Left ventricle myocardium superior (tissue), 1 donor: ENCODE data around the gene PIGL. TPM values are rescaled to one million over a fixed set of nuclear protein-coding genes. Genes with fewer than 3 reads are reported as not detected.
"Not testable (repeated sequence)": the region's sequence is repeated elsewhere in the genome, so short reads cannot be mapped to it uniquely, and the experiment has no call there.

ENCODE experiments used
- ATAC-seq: fragments of 200-7000 bp; cut with Tn5 transposase; one replicate; pipeline ENCODE4 v1.9.1; 2020; ENCODE audit warnings: mild to moderate bottlenecking, moderate library complexity
- DNase-seq: peaks from one replicate; pipeline ENCODE4 v3.0.0-alpha.2; 2020
- intact Hi-C: fragments of 100-400 bp; cut with micrococcal nuclease; formaldehyde crosslinking; loops from one replicate; pipeline ENCODE4 v1.11.0; 2022
- total RNA-seq: library from RNA; stranded (reverse); fragmentation: NEBNext Ultra II Directional; extraction: Animal tissue kit (Norgen Biotek cat#: 25700); gene quantifications from one replicate; pipeline ENCODE4 v1.2.1, GENCODE V29; 2021
- donor health status: DM: no; HTN: yes; CAD: no; lungs with severe emphysema.

The PIGL gene
- total RNA-seq, 1 donor from 2014 or later = 6.3 TPM

DNA sequence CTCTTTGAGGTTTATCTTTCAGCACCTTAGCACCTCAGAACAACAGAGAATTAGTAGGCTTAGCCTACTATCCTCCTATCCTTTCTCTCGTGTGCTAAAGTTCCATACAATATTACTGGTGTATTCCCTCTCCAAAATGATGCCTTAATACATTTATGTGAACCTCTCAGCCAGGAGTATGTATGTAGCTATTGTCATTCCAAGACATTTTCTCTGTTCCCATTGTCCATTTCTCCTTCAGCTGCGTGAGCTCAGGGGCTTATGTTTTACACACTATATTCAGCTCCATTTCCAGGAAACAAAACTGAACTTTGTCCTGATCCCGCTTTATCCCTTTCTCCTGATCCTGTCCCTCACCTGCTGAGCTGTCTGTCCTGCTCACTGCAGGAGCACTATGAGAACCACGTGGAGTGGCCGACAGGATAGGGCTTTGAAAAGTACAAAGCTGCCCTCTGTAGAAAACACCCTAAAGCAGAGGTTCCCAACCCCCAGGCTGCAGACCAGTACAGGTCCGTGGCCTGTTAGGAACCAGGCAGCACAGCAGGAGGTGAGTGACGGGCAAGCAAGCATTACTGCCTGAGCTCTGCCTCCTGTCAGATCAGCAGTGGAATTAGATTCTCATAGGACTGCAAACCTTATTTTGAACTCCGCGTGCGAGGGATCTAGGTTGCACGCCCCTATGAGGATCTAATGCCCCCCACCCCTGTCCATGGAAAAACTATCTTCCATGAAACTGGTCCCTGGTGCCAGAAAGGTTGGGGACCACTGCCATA is 80.5 kb downstream of the PIGL start:
- intact Hi-C loops = no loop called here
- ATAC-seq = no peak
- no peak for DNase-seq

DNA sequence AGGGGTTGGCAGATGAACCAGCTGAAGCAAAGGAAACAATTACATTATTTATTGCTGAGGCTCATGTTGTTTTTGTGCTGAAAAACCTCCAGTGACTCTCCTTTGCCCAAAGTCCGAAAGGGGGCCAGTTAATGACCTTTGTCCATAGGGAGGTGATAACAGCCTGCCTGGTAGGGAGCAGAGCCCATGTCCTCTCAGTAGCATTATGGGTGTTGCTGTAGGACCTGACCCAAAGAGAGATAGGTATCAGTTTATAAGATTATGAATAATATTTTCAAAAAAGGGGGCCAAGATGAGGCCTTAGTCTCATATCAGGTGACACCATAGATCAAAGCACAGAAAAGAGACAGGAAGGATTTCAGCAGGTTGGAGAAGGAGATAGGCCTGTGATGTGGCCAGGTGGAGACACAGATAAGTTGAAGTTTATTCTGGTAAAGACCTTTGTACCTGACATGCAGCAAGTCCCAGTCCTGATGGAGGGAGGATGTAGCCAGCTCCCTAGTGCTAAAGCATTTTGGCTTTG is 81.2 kb downstream of the PIGL start:
- DNase-seq (no peak), ATAC-seq (no peak)
- intact Hi-C loops = no loop called here

DNA sequence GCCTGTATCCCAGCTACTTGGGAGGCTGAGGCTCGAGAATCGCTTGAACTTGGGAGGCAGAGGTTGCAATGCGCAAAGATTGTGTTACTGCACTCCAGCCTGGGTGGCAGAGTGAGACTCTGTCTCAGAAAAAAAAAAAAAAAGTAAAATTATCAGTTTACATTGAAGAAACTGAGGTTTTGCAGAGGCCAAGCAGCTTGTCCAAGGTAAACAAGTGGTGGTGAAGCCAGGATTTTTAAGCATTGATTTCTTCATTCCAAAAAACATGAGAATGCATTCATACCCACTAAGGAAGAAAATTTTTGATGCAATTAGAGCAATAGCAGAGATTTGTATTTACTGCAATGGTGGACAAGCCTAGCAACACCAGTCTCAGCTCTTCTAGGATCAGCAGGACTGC is 83.5 kb downstream of the PIGL start:
- intact Hi-C loops = no loop called here
- no peak for ATAC-seq
- DNase-seq = no peak

DNA sequence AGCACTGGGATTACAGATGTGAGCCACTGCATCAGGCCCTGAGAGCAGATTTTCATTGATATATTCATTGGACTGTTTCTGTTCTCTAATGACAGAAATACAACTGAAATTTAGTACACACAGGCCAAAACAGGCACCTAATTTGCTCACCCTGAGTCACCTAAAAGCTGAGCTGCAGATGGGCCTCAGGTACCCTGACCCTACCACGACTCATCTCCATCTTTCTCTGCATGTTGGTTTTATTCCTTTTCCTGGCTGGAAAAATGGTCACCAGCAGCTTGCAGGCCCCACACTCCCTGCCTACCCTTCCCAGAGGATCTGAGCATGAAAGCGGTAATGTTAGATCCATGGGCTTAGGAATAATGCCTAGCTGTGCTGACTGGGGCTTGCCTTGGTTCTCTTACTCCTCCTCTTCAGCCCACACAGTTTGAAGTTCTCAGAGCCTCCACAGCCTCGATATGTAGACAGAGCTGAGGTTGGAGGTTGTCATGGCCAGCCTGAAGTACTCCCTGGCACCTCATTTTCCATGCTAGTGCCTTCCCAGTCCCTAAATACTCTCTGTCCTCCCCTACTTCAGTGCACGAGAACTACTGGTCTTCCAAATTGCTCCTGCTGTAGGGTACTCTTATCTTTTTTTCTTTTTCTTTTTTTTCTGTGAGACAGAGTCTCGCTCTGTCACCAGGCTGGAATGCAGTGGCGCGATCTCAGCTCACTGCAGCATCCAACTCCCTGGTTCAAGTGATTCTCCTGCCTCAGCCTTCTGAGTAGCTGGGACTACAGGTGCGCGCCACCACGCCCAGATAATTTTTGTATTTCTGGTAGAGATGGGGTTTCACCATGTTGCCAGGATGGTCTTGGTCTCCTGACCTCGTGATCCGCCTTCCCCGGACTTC is 85.2 kb downstream of the PIGL start:
- DNase-seq (no peak), ATAC-seq (no peak)
- intact Hi-C loops = no loop called here

DNA sequence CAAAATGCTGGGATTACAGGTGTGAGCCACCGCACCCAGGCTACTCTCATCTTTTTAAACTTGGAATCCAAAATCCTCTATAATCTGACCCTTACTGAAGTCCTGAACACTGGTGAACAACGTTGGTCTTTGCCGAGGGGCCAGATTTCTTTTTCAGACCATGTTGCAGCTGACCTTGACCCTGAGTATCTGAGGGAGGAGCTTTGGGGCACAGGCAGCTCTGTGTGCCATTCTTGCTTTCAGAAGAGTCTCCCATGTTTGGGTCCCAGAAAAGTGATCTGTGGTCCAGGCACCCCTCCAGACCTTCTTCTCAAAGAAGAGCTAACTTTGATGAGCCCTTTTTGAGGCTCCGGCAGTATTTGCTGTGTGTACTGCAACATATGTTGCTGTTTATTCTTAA is 85.8 kb downstream of the PIGL start:
- no peak for DNase-seq
- intact Hi-C loops = no loop called here
- ATAC-seq = no peak

DNA sequence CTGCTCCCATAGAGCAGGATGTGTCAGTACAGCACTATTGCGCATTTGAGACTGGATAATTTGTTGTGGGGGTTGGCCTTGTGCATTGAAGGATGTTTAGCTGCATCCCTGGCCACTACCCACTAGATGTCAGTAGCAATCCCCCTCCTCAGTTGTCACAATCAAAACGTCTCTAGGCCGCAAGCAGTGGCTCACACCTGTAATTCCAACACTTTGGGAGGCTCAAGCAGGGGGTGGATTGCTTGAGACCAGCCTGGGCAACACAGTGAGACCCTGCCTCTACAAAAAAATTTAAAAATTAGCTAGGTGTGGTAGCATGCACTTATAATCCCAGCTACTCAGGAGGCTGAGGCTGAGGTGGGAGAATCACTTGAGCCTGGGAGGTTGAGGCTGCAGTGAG is 87.8 kb downstream of the PIGL start:
- ATAC-seq (no peak), DNase-seq (no peak)
- intact Hi-C loops = no loop called here

DNA sequence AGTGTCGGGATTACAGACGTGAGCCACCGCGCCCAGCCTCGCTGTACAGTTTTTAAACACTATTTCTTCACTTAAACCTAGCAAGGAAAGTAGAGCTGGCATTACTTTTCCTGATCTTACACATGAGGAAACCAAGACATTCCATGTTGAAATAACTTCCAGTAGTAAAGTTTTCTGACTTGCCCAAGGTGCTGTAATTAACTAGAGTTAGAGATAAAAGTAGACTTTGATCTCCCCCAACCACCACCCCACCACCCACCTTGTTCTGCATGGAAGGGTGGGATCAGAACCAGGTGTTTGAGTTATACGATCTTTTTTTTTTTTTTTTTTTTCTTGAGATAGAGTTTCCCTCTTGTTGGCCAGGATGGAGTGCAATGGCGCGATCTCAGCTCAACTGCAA is 89.2 kb downstream of the PIGL start:
- DNase-seq (no peak), ATAC-seq (no peak)
- intact Hi-C loops = no loop called here

DNA sequence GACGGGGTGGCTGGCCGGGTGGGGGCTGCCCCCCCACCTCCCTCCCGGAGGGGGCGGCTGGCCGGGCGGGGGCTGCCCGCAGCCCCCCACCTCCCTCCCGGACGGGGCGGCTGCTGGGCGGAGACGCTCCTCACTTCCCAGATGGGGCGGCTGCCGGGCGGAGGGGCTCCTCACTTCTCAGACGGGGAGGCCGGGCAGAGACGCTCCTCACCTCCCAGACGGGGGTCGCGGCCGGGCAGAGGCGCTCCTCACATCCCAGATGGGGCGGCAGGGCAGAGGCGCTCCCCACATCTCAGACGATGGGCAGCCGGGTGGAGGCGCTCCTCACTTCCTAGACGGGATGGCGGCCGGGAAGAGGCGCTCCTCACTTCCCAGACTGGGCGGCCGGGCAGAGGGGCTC is 95.1 kb downstream of the PIGL start:
- ATAC-seq, intact Hi-C loops, DNase-seq: not testable (repeated sequence)

DNA sequence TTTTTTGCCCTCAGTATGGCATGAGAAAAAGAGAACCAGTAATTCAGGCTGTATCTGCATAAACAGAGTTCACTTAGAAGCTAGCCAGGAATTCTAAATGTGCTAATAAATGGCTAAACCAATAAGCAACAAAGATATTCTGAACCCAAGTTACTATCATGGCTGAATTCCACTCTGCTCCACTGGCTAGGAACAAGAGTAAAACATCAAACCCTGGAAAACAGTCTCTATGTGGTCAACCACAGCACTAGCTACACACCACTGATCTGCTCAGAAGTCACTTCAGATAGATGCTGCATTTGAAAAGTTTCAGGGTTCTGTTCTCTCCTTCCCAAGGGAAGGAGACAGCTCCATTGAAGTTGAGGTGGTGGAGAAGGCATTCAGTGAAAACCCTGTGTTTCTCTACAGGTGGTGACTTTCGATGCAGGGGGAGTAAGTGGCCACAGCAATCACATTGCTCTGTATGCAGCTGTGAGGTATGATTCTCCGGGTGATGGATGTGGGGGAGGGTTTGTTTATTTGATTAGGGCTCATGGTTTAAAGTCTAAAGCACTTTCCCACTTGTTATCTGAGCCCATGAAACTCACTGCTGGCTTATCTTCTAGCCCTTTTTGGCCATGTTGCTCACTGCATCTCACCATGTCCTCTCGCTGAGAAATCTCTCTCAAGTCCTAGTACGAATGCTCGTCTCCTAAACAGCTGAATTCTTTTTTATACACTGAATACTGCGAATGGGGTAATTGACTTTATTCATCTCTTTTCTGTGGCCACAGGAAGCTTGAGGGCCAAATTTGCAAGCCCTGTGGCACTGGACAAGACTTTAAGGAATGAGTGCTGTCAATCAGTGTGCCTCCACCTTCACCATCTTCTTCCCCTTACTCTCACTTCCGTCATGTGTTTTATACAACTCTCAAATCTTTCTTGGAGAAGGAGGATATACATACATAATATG is 96.4 kb downstream of the PIGL start:
- ATAC-seq (no peak), DNase-seq (no peak)
- intact Hi-C loops = no loop called here

DNA sequence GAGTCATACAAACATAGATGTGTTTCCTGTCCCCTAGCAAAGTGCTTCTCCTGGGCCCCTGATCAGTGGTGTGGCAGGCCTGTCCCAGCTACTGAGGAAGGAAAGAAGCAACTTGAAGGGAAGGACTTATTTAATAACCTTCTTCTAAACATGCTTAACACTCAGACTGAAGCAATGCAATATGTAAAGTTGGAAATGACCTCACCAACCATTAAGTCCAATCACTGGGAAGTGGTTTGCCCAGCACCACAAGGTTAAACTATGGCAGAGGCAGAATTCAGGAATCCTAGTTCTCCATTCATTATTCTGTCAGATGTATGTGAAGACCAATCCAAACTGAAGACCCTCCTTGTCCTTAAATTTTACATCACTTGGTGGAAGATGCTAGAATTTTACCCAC is 97.2 kb downstream of the PIGL start:
- ATAC-seq (no peak), DNase-seq (no peak)
- intact Hi-C loops = no loop called here

DNA sequence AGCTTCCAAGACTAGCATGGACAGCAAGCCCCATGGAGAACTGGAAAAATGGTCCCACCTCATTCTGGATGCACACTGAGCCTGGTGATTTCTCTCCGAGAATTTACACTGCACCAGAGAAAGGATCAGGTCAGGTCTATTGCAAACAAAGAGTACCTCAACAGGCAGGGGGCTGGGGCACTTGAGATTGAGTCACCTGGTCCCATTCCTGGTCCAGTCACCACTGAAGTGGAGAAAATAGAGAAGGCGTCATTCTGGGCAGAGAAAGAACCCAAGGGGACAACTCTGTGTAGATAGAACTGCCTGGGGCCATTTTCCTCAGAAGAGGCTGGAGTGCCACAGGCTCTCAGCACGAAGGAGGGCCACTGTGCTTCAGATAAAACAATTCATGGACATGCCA is 97.8 kb downstream of the PIGL start:
- intact Hi-C loops = no loop called here
- DNase-seq = no peak
- ATAC-seq = no peak

DNA sequence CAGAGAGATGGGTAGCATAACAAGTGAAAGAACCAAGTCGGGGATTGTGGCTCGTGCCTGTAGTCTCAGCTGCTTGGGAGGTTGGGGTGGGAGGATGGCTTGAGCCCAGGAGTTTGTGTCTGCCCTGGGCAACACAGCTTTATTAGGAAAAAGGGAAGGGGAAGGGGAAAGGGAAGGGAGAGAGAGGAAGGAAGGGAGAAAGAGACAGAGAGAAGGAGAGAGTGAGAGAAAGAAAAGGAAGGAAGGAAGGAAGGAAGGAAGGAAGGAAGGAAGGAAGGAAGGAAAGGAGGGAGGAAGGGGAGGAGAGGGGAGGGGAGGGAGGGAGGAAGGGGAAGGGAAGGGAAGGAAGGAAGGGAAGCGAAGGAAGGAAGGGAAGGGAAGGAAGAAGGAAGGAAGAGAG is 103.0 kb downstream of the PIGL start:
- no peak for DNase-seq
- ATAC-seq = no peak
- intact Hi-C loops = no loop called here

DNA sequence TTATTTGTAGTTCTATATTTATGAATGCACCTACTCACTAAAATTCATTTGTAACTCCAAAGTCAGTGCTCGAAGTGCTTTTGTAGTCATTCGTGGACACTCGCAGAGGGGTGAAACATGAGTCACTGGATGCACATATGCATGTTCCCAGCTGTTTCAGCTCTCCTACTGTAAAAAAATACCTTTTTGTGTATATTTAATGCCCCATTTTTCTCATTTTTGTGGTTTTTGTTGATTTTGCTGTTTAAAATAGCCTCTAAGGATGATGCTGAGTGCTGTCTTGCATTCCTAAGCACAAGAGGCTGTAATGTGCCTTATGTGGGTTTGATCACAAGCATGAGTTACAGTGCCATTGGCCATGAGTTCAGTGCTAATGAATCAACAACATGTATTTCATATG is 105.6 kb downstream of the PIGL start:
- DNase-seq = no peak
- no peak for ATAC-seq
- intact Hi-C loops = no loop called here

DNA sequence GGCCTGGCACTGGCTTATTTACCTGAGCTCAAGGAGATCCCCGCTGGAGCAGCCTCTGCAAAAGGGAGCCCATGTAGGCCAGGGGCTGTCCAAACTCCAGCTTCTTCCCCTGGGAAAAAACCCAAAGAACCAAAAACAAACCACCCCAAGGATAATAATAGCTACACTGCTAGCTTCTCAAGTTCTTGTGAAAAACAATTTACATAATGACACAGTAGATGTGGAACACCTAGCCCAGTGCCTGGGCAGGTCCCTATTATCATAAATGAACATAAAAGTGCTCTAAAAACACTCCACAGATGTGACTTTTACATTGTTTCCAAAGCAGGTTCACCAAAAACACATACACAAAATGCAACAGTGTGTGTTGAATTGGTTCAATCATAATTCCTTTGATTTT is 109.0 kb downstream of the PIGL start:
- intact Hi-C loops = no loop called here
- DNase-seq = no peak
- no peak for ATAC-seq

DNA sequence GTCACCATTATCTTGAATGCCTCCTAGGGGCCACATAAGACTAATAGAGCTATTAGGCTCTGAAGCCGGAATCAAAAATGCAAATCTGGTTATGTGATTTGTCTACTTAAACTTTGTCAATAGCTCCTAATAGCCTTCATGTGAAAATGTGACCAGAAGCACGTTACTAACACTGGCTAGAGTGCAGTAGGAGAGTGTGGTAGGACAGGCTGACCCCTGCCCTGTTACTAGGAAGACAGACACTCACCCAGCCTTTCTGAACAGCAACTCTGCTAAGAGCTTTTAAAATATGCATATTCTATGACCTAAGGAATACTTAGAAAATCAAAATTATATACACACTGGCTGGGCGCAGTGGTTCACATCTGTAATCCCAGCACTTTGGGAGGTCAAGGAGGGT is 110.0 kb downstream of the PIGL start:
- DNase-seq = no peak
- intact Hi-C loops = no loop called here
- no peak for ATAC-seq

DNA sequence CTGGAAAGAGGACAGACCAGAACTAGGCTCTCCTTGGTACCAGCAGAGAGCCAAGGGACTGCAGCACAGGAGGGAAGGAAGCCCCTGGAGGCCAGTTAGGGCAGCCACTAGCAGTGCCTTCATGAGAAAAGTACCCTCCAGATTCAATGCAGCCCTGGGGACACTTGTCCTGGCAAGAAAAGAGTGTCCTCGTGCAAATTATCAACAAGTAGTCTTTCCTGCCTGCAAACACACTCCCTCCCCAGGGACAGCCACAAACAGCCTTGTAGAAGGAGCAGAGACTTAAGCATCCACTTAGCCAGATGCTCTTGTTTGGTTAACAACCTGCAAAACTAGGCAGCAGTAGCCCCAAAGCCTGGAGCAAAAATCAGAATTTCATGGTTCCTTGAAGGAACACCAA is 112.0 kb downstream of the PIGL start:
- DNase-seq = no peak
- ATAC-seq = no peak
- intact Hi-C loops = no loop called here

DNA sequence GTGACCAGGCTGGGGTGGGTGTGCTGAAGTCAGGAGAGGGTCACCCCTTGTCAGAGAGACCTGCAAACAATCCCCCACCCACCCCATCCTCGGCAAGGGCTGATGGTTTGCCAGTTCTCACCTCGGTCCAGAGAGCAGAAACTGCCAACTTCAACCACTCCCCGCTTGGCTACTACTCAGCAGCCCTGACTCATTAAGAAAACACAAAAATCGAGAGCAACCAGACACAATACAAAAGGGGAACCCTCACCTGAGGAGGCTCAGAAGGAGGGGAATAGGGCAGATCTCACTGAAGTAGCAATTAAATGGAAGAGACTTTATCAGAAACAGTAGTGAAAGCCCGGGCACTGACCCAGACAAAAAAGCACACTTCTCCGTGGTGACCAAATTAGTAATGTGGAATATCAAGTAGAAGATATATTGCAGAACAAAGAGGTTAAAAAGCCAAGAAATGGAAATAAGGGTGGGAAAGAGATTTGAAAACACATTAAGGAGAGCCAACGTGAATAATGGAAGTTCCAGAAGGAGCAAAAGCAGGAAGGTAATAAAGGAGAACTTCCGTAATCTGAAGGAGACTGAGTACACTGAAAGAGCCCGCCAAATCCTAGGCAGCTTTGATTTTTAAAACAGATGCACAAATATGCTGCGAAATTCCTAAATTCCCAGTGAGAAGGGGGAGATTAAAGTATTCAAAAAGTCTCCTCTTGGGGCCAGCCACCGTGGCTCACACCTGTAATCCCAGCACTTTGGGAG is 112.7 kb downstream of the PIGL start:
- ATAC-seq (peak; percentile 46), DNase-seq (no peak)
- intact Hi-C loops = no loop called here

DNA sequence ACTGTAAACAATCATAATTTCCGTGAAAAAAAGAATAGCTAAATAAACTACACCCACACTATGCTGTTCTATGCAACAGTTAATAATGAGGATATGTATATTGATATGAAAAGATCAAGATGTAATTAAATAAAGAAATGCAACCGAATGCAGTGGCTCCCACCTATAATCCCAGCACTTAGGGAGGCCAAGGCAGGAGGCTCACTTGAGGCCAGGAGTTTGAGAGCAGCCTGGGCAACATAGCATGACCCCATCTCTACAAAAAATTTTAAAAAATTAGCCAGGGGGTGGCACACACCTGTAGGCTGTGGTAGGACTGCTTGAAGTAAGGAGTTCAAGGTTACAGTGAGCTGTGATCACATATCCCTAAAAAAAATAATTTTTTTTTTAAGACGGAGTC is 121.4 kb downstream of the PIGL start:
- DNase-seq = no peak
- no peak for ATAC-seq

DNA sequence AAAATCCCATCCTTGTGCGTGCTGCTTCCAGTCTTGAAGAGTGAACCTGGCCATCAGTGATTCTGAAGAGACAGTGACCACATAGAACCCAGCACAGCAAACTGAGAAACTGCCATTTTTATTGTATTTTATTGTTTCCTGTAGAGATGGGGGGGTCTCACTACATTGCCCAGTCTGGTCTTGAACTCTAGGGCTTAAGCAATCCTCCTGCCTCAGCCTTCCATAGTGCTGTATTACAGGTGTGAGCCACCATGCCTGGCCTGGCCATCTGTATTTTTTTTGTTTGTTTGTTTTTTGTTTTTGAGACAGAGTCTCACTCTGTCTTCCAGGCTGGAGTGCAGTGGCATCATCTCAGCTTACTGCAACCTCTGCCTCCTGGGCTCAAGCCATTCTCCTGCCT is 122.4 kb downstream of the PIGL start:
- intact Hi-C loops = no loop called here
- DNase-seq (no peak), ATAC-seq (no peak)

More for the DNA sequence above, 121.4 kb downstream of the PIGL start:
- intact Hi-C loops = no loop called here
